Posterior cingulate gyrus (tissue), 11 donors: ENCODE data around the gene ENPP7.

Experiments
- DNase-seq, 10 donors: peaks; one replicate each; pipeline versions ENCODE4 v3.0.0 to v3.0.0-alpha.2; 2020 to 2021; ENCODE audit warnings: mixed read lengths in 3 of 10
- intact Hi-C: fragments of 100-400 bp; cut with DNase I; formaldehyde crosslinking; loops from one replicate; pipeline ENCODE4 v1.15.1; 2023

The ENPP7 gene

GRCh38 chr17:79702550-79703236 is 28.1 kb upstream of the ENPP7 start:
- intact Hi-C loops: no loop called here
- DNase-seq: no peak

GRCh38 chr17:79704691-79705090 is 26.1 kb upstream of the ENPP7 start:
- intact Hi-C loops: loop anchor here (5.0 kb wide), 1 partner anchor 292 kb away; no protein-coding TSS in a partner anchor

GRCh38 chr17:79705674-79706073 is 25.1 kb upstream of the ENPP7 start:
- no peak for DNase-seq
- intact Hi-C loops: loop anchor here (5.0 kb wide), 1 partner anchor 293 kb away; no protein-coding TSS in a partner anchor

More at GRCh38 chr17:79704691-79705090, 26.1 kb upstream of the ENPP7 start:
- no peak for DNase-seq

- no peak for DNase-seq
- intact Hi-C loops: loop anchor here (5.0 kb wide), 1 partner anchor 295 kb away; no protein-coding TSS in a partner anchor
Measured at GRCh38 chr17:79706931-79707850, 23.6 kb upstream of the ENPP7 start.

- intact Hi-C loops: loop anchor here (5.0 kb wide), 1 partner anchor 296 kb away; no protein-coding TSS in a partner anchor
- DNase-seq: peak in 9 of 10 donors; percentile 49 to 92 (median 67)
Measured at GRCh38 chr17:79707931-79708891, 22.5 kb upstream of the ENPP7 start.

GRCh38 chr17:79711715-79712305 is 18.9 kb upstream of the ENPP7 start:
- no peak for DNase-seq
- intact Hi-C loops: no loop called here

DNA sequence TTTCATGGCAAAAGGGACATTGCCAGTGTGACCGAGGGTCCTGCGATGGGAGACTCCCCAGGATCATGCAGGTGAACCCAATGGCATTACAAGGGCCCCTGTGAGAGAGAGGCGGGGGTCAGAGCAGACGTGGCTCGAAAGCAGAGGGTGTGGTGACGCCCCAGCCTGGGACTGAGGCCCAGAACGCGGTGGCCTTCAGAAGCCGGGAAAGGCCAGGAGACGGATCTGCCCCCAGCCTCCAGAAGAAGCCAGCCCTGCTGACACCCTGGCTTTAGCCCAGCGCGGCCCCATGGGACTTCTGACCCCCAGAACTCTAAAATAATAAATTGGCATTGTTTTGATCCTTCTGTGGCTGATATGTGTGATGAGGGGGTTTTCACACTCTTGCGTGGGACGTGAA is 17.4 kb upstream of the ENPP7 start:
- intact Hi-C loops: no loop called here
- DNase-seq: no peak

DNA sequence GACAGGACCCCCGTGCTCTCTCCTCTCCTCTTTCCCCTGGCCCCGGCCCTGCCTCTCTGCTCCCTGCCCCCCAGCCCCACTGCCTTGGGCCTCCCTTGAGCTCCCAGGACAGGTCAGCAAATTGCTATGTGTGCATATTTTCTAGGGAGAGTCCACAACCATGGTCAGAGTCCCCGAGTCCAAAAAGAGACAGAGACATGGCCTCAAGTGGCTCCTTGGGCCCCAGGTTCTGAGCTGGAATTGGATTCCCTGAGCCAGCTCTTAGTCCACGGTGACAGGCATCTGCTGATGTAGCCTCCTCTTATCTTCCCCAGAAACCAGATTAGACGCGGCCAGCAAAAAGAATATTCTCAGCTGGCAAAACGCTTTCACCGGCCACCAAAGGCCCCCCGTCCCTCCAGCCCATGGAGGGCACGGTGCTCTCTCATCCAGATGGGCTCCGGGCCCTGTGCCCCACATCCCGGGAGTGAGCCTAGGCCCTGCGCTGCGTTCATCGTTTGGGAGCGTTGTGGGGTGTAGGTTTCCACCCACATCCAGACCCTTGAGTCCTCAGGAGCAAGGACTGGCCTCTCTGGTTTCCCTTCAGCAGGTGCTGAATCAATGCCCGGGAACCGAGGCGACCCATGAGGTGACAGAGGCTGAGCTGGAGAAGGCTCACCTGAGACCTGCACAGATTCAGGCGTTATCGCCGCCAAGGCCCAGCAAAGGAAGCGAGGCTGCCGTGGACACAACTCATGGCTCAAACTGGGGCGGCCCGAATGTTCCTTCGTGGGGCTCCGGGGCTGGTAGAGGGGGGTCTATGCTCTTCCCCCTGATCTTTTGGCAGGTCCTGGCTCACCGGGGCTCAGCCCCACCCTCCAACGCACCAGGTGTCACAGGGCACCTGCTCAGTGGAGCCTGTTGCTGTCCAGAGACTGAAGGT is 16.3 kb upstream of the ENPP7 start:
- intact Hi-C loops: no loop called here
- DNase-seq: no peak

- intact Hi-C loops: no loop called here
- no peak for DNase-seq
Measured at GRCh38 chr17:79715098-79715942, 15.4 kb upstream of the ENPP7 start.

DNA sequence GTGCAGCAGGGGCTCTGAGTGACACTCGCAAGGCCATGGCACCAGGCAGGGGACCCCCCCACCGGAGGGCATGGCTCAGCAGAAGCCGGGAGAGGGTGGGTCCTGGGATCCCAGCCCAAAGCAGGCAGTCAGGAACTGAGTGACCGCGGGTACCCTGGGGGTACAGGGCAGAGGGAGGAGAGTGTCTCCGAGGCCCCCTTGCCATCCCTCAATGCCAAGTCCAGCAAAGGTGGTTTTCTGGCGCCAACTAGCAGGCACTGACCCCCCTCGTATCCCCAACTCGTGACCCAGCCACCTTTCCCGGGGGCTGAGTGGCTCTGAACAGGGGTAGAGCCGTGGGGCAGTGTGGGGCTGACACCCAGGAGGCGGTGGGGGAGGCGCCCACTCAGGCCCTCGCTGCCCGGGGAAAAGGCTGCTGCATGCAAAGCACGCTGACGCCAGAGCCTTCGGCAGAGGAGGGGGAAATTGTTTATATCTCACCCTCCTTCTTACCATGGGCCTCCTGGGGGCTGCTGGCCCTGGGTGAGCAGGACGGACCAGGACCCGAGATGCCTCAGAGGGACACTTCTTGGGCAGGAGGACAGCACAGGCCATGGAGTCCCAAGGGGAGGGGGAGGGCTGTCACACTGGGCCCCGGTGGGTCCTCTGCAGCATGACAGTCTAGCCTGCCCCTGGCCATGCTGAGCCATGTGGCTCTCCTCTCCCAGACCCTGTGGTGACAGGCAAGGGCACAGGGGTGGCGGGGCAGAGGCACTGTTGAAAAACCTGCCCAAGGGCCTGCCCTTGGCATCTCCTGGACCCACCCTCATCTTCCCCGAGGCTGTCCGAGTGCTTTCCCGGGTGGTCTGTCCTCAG is 14.6 kb upstream of the ENPP7 start:
- DNase-seq: no peak
- intact Hi-C loops: no loop called here

DNA sequence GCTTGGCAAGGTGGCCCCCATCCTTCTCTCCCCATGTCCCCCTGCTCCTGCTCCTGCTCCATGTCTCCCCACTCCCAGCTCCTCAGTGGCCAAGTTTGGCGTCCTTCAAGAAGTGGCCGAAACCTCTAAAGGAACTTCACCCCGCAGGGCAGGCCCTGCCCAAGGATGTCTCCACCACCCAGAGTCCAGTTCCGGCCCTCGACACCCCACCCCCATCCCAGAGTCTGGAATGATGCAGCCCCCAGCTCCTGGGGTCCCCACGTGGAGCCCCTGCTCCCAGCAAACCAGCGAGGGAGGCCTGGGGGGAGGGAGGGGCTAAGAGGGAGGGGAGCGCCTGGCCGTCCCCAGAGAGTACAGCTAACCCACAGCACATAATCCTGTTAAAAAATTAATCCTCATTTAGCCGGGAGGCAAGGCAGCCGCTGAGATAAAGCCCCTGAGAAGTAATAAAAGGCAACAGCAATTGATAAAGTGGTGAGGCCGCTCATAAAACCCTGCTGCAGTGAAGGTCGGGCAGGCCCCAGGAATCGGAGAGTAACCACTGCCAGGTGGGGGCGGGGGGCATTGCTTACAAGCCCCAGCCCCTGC is 9.9 kb upstream of the ENPP7 start:
- intact Hi-C loops: no loop called here
- no peak for DNase-seq

GRCh38 chr17:79721993-79722671 is 8.6 kb upstream of the ENPP7 start:
- no peak for DNase-seq
- intact Hi-C loops: no loop called here

DNA sequence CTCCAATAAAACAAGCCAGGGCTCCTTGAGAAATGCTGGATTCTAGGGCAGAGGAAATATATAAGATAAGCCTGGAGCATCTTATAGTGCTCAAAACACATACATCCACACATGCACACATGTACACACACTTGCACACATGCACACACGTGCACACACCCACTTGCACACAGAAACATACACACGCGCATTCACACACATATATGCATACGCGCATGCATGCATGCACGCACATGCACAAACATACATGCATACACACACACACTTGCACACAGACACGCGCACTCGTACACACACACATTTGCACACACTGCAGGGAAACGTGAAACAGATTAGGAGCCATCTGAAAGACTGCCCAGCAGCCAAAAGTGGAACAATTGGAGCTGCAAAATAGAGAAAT is 8.0 kb upstream of the ENPP7 start:
- no peak for DNase-seq
- intact Hi-C loops: no loop called here

- intact Hi-C loops: no loop called here
- DNase-seq: peak; percentile 83 to 98 (median 92)
Measured at GRCh38 chr17:79728169-79728907, 2.4 kb upstream of the ENPP7 start.

DNA sequence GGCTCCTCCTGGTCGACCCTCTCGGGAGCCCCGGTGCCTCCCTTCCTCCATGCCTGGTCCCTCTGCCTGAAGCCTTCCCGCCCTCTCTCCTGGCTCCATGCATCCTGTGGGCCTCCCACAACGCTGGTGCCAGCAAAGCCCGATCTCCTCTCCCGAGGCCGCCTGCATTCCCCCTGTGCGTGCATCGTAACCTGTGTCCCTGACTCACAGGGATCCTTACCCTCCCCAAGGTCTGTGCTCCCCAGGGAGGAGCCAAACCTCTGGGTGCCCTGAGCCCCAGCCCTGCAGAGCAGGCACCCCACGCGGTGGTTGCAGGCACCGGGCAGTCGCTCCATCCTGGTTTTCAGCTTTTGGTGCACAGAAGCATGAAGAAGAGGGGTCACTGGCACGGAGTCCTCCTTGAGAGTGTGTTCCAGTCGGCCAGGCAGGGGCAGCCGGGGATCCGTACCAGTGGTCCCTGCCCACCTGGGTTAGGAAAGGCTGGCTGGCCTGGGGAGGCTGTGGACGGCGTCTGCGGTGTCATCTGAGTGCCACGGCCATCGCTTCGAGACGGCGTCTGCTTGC is 1.8 kb upstream of the ENPP7 start:
- DNase-seq: peak in 2 of 10 donors; percentile 26 to 77
- intact Hi-C loops: no loop called here
